HG03095 (cell line): Measurements from ENCODE around the gene TMEM52.
"Not testable (repeated sequence)": the region's sequence is repeated elsewhere in the genome, so short reads cannot be mapped to it uniquely, and the experiment has no call there.

ENCODE experiments used
- ATAC-seq: cut with Tn5 transposase; IDR thresholded peaks from one replicate; pipeline ENCODE4 v1.9.1; 2021; ENCODE audit warnings: moderate library complexity; ENCODE audit not compliant: unreplicated experiment

The TMEM52 gene

DNA sequence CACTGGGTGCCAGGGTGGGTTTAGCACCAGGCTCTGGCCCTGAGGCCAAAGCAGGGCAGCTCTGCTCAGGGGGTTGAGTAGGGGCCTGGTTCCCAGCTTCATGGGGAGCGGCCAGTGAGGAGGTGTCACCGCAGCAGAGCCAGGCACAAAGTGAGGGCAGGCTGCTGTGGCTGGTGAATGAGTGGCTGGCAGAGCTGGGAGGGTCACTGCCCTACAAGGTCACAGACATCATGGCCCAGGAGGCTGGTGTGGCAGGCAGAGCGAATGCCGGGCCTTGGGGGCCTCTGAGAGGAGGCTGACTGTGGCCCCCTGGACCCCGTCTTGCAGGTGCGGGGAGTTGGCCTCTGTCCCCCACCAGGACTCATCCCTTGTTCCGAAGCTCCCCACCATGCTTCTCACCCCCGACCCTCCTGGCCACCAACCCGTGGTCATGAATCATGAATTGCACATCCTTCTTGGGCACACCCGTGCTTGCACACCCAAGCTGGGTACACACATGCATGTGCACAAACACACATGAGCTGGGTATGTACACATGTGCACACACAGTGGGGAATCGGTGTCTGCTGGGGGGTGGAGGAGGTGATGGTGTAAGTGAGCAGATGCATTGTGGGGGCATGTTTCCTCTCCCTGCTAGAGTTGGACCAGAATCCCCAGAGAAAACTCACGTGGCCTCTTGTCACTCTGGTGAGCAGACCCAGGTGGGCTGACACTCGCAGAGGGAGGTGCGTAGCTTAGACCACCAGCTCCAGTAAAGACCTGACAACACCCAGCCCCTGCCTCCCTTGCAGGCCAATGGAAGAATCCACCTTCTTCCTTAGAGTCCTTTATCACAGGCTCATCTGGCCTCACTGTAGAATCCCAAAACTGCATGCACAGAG, 23.4 kb downstream of the TMEM52 start:
- ATAC-seq, result no peak

DNA sequence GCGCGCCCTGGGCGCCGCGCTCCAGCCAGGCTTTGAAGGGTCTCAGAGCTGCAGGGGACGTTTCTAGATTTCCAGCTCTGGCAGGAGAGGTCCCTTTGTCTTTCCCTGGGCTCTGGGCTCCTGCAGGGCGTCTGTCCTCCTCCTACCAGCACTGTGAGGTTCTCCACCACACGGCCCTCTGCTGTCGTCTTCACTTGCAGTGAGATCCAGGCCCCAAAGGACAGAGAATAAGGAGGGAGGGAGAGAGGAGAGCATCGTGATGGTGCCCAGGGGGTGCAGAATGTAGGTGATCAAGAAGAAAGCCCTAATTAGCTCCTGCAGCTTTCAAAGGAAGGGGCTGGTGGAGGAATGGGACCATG, 24.0 kb downstream of the TMEM52 start:
- ATAC-seq, result no peak

DNA sequence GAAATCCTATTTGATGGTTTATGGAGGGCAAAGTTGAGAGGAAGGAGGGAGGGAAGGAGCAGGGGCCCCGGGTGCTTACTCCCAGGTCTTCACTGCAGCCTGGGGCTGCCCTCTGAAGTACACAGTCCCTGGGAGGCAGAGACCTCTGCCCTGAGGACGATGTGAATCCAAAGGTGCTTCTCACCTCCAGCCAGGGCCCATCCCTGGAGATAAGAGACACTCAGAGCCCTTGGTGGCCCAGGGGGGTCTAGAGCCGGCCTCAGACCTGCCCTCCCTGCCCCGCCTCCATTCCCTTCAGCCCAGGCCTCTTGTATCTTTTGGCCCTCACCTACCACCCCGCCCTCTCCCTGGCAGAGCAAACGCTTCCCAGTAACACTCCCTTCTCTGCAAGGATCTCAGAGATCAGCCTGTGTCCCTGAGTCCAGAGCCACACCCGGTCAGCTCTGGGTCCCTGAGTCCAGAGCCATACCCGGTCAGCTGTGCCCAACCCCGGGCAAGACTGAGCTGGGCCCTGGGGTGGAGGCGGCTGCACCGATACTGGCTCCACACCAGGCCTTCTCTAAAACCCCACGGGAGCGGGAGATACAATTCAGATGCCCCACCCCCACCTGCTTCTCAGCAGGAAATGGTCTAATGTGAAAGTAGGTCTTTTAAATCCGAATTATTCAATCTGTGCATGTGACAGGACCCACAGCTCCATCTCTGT, 24.6 kb downstream of the TMEM52 start:
- ATAC-seq, result no peak

DNA sequence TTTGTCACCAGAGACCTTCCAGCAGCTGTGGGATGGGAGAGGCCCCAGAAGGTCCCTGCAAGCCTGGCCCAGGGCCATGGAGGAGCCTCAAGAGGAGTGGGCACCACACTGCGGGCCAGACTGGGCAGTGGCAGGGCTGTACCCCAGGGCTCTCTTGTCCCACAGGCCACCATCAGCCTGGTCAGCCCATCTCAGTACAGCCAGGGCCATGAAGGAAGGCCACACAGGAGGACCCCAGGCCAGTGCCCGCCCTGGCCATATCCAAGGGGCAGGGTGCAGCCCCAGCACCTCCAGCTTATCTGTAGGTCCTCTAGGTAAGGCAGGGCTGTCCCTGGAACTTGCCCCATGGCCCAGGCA, 25.1 kb downstream of the TMEM52 start:
- ATAC-seq, result no peak

DNA sequence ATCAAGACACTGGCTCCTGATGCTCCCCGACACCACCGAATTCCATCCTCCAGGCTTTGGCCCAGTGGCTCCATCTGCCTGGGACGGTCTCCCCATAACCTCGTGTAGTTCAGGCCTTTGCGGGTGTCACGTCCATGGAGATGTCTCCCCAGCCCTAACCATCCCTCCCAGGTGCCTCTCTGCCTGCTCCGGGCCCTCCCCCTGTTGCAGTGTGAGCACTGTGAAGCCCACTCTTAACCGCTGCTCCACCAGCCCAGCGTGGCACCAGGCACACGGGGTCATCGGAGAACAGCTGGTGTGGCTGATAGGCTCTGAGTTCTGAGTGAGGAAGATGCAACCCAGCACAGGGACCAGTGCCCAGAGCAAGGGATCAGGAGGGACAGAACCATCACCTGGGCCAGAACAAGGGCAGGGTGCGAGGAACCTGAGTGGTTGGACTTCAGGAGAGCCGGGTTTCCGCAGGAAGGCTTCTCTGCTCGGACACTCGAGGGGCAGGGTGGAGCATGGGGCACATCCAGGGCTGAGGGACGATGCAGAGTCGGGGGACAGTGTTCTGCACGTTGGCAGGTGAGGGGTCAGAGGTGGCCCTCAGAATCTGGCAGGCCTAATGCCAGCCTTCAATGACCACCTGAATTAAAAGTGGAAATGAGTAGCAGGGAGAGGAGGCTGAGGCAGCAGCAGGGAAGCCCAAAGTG, 25.6 kb downstream of the TMEM52 start:
- no peak for ATAC-seq

DNA sequence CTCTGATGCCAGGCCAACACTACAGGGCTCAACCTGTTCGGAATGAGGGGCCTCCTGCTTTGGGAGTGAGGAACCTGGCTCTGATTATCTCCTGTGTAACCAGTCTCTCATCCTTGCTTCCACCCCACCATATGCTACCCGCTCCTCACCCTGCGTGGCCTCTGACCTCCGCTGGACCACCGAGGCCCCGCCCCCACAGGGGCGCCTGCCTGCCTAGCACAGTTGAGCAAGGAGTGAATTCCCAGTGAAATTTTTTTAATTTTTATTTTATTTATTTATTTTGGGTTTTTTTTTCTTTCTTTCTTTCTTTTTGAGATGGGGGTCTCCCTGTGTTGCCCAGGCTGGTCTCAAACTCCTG, 26.3 kb downstream of the TMEM52 start:
- no peak for ATAC-seq

DNA sequence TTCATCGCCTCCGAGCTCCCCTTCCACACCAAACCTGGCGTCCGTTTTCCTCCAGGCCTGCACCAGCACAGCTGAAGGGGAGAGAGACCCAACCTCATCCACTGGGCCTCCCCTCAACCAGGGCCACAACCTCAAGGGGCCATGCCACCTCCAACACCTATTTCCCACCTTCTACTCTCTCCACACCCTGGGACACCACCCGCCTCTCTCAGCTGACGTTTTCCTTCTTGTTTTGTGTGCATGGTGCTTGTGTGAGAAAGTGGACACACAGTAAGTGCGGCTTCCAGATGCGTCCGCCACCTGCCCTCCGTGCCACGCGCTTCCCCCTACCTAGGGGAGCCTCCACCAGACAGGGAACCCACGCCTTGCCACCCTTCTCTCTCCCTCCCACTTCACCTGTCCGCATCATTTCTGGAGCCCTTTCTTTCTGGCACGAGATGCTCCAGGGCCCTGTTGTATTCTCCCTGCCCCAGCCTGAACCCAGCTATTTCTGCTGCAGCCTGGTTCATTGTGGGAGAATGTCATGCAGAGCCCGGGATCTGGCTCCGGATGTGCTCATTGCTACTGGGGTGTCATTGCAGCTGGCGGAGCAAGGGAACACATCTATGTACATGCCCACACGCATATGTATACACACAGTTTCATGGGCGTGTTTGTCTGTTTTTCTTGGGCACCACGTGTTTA, 26.9 kb downstream of the TMEM52 start:
- ATAC-seq, result no peak

DNA sequence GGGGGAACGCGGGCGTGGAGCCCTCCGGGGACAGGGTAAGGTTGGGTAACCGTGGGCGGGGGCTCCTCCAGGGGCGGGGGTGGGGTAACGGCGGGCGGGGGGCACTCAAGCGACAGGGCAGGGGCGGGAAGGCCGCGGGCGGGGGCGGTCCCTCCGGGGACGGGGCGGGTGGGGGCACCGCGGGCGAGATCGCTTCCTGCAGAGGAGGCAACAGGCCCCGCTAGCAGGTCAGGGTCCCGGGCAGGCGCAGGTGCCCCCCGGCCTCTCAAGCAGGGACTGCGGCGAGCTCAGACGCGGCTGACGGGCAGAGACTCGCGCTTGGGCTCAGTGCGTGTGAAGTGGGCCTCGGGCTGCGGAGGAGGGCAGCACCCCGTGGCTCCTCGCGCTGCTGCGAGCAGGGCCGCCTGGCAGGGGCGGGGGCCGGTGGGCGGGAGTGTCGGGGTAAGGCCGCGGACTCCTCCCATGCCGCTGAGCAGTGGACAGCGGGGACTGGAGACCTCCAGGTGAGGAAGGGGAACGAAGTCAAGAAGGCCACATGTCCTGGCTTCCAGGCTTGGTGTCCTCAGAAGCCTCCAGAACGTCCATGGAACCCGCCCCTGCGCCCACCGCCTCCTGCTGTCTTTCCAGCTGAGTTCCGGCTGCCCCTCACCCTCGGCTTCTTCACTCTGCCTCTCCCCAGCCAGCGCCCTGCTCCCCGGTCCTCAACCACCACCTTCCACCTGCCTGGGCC, 27.6 kb downstream of the TMEM52 start:
- ATAC-seq, result no peak

DNA sequence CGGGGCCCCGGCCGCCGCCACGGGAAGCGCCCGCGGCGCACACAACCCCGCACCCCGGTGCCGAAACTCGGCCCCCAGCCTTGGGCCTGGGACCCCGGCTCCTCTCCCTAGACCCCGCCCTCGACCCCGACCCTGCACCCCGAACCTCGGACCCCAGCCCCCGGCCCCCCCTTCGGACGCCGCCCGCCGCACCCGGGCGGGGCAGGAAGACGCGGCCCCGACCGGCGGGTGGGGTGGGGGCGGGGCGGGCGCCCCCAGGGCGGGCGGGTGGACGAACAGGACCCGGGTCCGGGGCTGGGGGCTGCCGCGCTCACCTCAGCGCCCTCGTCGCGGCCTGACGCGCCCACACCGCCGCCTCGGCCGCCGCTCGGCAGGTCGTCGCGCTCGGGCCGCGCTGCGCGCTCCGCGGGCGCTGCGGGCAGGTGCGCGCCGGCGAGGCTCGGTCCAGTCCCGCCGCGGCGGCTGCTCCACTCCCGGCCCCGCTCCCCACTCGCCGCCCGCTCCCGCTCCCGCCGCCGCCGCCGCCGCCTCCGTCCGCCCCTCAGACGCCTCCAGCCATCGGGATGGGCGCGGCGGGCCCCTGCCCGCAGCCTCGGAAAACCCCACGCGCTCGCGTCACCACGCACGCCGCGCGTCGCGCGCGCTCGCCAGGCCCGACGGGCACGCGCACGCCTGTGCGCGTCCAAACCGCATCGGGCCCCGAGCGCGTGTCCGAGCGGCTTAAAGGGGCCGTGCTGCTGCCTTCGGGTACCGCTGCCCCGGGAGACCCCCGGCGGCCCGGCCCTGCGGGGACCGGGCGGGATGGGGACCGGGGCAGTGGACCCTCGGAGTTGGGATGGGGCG, 28.4 kb downstream of the TMEM52 start, which contains the start of gene GNB1:
Gene GNB1, minus strand, starts transcription at position 582 of the 843 bp plus-strand sequence. CDS start 65,634 bp downstream, outside the sequence.
- ATAC-seq, result peak; percentile 62

DNA sequence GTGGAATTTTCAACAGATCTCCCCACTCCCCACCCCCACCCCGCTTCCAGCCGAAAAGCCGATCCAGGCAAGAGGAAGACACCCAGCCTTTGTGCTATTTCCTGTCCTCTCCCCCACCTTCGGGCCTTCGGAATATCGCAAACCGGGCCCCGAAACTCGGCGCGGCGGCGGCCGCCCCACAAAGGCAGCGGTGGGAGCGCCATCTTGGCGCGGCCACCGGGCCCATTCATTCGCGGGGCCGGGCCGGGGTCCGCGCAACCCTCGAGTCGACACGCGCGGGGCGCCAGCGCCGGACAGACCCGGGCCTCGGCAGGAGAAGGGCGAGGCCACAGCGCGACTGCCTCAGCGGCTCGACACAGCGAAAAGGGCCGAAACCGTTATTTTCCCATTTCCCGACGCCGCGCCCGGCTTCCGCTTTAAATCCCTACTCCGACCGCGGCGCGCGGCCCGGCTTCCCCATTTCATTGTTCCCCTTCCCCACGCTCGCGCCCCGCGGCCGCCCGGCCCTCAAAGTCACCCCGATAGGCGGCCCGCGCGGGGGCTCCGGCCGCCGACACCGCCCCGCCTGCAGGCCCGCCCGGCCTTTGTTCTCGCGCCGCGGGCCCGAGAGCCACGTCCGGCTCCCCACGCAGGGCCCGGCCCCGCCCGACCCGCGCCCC, 29.1 kb downstream of the TMEM52 start:
- ATAC-seq, result peak; percentile 31

DNA sequence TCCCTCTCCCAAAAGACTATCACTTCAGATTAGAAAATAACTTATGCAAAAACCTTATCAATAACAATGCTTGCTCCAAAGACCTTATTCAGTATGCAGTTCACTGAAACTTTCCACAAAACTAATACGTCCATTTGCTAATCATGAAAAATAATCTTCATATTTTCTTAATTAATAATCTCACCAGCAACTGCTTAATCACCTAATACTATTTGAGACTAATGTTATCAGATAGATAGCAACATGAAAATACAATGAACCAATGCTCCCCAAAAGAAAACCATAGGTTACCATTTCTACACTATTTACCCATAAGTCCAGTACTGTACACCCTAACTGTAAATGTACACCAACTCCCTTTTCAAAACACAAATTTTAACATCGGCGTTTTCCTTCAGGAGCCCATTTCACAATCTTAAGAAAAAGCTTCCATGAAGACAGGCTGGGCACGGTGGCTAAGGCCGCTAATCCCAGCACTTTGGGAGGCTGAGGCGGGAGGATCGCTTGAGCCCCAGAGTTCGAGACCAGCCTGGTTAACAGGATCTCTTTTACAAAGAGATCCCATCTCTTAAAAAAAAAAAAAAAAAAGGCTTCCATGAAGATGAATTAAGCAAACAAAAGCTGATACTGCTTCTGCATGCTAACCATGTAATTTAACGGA, 29.9 kb downstream of the TMEM52 start:
- ATAC-seq, result no peak

DNA sequence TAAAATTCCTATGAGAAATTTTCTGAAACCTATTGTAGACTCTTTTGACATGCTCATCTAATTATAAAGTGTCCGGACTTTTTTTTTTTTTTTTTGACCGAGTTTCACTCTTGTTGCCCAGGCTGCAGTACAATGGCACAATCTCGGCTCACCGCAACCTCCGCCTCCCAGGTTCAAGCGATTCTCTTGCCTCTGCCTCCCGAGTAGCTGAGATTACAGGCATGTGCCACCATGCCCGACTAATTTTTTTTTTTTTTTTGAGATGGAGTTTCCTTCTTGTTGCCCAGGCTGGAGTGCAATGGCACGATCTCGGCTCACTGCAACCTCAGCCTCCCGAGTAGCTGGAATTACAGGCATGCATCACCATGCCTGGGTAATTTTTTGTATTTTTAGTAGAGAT, 35.2 kb downstream of the TMEM52 start:
- not testable (repeated sequence) for ATAC-seq

DNA sequence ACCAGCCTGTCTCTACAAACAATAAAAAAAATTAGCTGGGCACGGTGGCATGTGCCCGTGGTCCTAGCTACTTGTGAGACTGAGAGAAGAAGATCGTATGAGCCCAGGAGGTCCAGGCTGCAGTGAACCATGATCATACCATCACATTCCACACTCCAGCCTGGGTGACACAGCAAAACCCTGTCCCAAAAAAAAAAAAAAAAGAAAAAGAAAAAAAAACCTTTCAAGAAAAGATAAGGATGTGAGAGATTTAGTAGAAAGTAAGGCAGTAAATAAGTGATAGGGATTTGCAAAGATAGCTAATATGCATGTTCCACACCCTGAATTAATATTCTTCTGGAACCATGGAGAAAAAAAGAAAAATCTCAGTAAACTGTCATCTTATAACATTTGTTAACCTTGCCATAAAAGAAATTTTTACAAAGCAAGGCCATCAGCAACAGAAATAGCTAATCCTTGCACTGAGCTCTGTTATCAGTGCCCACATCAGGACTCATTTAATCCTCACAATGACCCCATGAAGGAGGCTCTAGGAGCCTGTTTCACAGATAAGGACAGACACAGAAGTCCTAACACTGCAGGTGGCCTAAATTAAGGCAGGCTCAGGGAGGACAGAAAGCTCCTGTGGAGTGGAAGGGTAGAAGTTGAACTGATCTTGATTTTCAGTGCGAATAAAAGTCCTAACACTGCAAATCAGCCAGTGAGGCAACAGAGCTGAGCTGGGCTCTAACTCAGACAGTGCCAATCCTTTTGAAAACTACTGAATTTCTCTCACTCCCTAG, 35.8 kb downstream of the TMEM52 start:
- no peak for ATAC-seq

DNA sequence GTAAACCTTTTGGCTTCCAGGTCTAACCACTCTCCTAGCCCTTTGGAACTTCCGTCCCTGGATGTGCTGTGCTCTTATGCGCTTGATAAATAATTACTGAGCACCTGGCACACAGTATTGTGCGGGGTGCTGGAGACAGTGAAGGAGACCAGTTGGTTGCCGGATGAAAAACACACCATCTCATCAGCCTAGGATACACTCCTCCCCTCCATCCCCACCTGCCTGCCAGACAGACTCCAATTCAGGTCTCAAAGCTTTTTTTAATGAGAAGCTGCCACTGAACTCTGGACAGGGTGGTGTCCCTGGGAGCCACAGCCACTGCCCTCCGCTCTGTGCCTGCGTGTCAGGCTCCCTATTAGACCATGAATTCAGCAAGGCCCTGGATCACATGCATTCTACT, 37.4 kb downstream of the TMEM52 start:
- no peak for ATAC-seq

DNA sequence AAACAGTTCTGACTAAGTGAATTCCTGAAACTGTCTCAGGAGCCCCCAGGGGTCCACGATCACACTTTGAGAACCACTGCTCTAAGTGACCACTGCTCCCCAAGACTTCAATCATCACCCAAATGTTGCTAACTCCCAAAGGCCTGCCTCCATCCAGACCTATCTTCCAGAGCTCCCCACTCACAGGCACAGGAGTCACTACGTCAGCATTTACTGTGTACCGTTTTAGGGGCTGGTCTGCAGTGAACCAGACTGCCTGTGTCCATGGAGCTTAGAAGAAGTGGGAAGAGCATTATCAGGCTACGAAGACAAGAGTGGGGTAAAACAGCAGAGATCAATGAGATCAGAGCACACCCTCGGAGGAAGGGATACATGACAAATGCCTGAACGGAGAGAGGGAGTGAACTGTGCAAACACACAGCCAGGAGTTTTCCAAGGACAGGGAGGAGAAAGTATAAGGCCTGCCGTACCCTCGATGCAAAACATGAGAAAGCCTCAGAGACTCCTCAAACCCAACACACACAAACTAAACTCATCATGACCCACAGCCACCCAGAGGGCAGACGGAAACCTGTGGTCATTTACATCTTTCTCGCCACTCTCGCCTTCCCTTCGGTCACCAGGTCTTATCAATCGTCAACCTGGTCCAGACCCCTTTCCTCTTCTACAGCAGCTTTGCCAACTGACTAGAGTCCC, 38.3 kb downstream of the TMEM52 start:
- ATAC-seq, result no peak

DNA sequence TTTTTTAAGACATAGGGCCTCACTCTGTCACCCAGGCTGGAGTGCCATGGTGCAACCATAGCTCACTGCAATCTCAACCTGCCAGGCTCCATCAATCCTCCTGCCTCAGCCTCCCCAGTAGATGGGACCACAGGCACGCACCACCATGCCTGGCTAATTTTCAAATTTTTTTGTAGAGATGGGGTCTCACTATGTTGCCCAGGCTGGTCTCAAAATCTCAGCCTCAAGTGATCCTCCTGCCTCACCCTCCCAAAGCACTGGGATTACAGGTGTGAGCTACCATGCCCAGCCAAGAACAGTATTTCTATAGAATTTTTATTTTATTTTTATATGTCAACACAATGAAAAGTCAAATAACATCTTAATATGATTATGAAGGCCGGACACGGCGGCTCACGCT, 39.1 kb downstream of the TMEM52 start:
- no peak for ATAC-seq

DNA sequence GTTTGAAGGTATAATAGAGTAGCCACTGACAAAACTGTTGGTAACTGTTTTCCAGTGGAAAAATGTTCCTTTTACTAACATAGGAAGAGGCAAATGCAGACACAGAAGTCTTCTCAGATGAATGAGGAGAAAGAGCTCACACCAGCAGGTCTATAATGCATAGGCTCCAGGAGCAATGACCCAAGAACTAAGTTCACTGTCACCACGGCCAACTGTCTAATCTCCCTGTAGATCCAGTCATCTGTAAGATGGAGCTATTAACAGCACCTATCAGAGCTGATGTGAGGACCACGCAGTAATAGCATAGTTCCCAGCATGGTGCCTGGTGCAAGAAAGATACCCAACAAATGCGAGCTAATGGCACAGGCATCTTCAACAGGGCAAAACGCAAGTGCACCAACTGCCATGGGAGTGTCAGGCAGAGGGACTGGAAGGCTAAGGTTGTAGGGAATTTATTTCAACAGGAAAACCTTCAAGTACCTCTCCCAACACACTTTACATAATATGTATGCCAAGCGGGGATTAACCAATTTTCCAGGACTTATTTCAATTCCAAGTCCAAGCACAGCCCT, 41.1 kb downstream of the TMEM52 start:
- ATAC-seq, result no peak
